Left ventricle myocardium inferior (tissue), 1 donor: ENCODE results near the gene LIN52. TPM values are rescaled to one million over a fixed set of nuclear protein-coding genes. Genes with fewer than 3 reads are reported as not detected.

Experiments used
- DNase-seq: peaks from one replicate; pipeline ENCODE4 v3.0.0-alpha.2; 2020
- H3K27ac ChIP-seq: fragments of 200-600 bp; replicated peaks from 2 replicates; pipeline ENCODE4 v1.8.0; 2021
- H3K27me3 ChIP-seq: fragments of 200-600 bp; 2 replicates; pipeline ENCODE4 v1.8.0; 2021; ENCODE audit warnings: low read depth
- H3K36me3 ChIP-seq: fragments of 200-600 bp; 2 replicates; pipeline ENCODE4 v1.8.0; 2021
- H3K4me1 ChIP-seq: fragments of 200-600 bp; 2 replicates; pipeline ENCODE4 v1.8.0; 2021
- H3K4me3 ChIP-seq: fragments of 200-600 bp; 2 replicates; pipeline ENCODE4 v1.8.0; 2021; ENCODE audit warnings: mild to moderate bottlenecking, moderate library complexity
- H3K9me3 ChIP-seq: fragments of 200-600 bp; replicated peaks from 2 replicates; pipeline ENCODE4 v1.8.0; 2021
- CTCF ChIP-seq: fragments of 200-600 bp; IDR thresholded peaks from 2 replicates; pipeline ENCODE4 v1.8.0; 2021; ENCODE audit warnings: antibody characterized with exemption, mild to moderate bottlenecking, borderline replicate concordance
- intact Hi-C: fragments of 100-400 bp; cut with micrococcal nuclease; formaldehyde crosslinking; loops from one replicate; pipeline ENCODE4 v1.11.0; 2022
- total RNA-seq: library from RNA; stranded (reverse); fragmentation: NEBNext Ultra II Directional; extraction: Animal tissue kit (Norgen Biotek cat#: 25700); gene quantifications from one replicate; pipeline ENCODE4 v1.2.1, GENCODE V29; 2021
- donor health status: DM: no; HTN: yes; CAD: no; lungs with severe emphysema.

The LIN52 gene
- total RNA-seq, 1 donor from 2014 or later = 8.0 TPM

GRCh38 chr14:74190927-74191575 is 106.3 kb downstream of the LIN52 start:
- Histone ChIP-seq H3K4me1 (no peaks in the 10 kb centered on the region), H3K4me3 (no peak overlapping the region), H3K9me3 (no peaks in the 10 kb centered on the region), H3K27me3 (no peaks in the 10 kb centered on the region), H3K36me3 (no peaks in the 10 kb centered on the region), H3K27ac (no peak overlapping the region)
- no peak for TF ChIP-seq CTCF
- intact Hi-C loops = no loop called here
- DNase-seq = no peak

- H3K9me3 ChIP-seq = no peaks in the 10 kb centered on the region
- H3K27me3 ChIP-seq = no peaks in the 10 kb centered on the region
- no peak overlapping the region for H3K27ac ChIP-seq
- no peak overlapping the region for H3K4me3 ChIP-seq
- no peak for TF ChIP-seq CTCF
- no peaks in the 10 kb centered on the region for H3K4me1 ChIP-seq
- DNase-seq = no peak
- H3K36me3 ChIP-seq = peaks cover 10% of the 10 kb centered on the region
- intact Hi-C loops = no loop called here
Measured at GRCh38 chr14:74194506-74195274, 109.9 kb downstream of the LIN52 start.

GRCh38 chr14:74195623-74196022 is 110.9 kb downstream of the LIN52 start:
- H3K4me1 ChIP-seq = no peaks in the 10 kb centered on the region
- no peak overlapping the region for H3K27ac ChIP-seq
- intact Hi-C loops = no loop called here
- H3K36me3 ChIP-seq = peaks cover 17% of the 10 kb centered on the region
- H3K9me3 ChIP-seq = no peaks in the 10 kb centered on the region
- TF ChIP-seq CTCF = no peak
- no peak for DNase-seq
- no peak overlapping the region for H3K4me3 ChIP-seq
- H3K27me3 ChIP-seq = no peaks in the 10 kb centered on the region

- no peak overlapping the region for H3K27ac ChIP-seq
- intact Hi-C loops = no loop called here
- H3K36me3 ChIP-seq = peaks cover 28% of the 10 kb centered on the region
- no peak for TF ChIP-seq CTCF
- no peak for DNase-seq
- H3K9me3 ChIP-seq = no peaks in the 10 kb centered on the region
- H3K27me3 ChIP-seq = no peaks in the 10 kb centered on the region
- no peaks in the 10 kb centered on the region for H3K4me1 ChIP-seq
- H3K4me3 ChIP-seq = no peak overlapping the region
Measured at GRCh38 chr14:74198441-74199234, 113.9 kb downstream of the LIN52 start.

- intact Hi-C loops = no loop called here
- Histone ChIP-seq H3K36me3 (peaks cover 28% of the 10 kb centered on the region), H3K27me3 (no peaks in the 10 kb centered on the region), H3K4me3 (no peak overlapping the region), H3K27ac (no peak overlapping the region), H3K9me3 (no peaks in the 10 kb centered on the region), H3K4me1 (no peaks in the 10 kb centered on the region)
- DNase-seq = no peak
- TF ChIP-seq CTCF = no peak
Measured at GRCh38 chr14:74202113-74202512, 117.4 kb downstream of the LIN52 start.
